ENCODE results near the gene UBE2C. TPM values are rescaled to one million over a fixed set of nuclear protein-coding genes. Genes with fewer than 3 reads are reported as not detected.

Gene UBE2C
- total and polyA plus RNA-seq, 10 donors: 3.0 to 56.4 (median 13.5) TPM

DNA sequence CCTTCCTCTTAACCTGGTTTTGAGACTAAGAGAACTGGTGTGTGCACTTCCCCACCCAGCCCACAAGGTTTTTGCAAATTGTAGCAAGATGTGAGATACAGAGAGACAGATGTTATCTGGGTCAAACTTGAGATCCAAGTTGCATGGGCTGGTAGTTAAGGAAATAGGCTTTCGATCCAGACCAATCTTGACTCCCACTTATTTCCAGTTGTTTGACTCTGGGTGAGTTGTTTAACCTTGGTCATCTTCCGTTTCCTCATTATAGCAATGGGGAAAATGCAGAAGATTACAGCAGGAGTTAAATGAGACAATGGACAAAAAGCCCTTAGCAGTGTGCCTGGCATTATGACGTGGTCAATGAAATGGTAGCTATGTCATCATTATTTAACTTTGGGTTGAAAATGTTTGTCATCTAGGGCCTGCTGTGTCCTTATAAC is 22.9 kb downstream of the UBE2C start:
- peak overlapping the region in 6 of 8 donors; percentile 86 to 93 (median 87) for H3K27ac ChIP-seq
- peak overlapping the region in 4 of 8 donors; percentile 67 to 90 (median 70) for H3K4me3 ChIP-seq
- H3K36me3 ChIP-seq: peaks cover 0 to 26% (median 7%) of the 10 kb centered on the region in 6 donors
- intact Hi-C loops (cut with DNase I; ENCODE audit: low total_unique reads): no loop called here
- DNase-seq: no peak
- H3K9me3 ChIP-seq: no peaks in the 10 kb centered on the region
- H3K27me3 ChIP-seq (replicated peaks in 1 of 7): no peaks in the 10 kb centered on the region
- no peak for TF ChIP-seq POLR2AphosphoS5 (IDR thresholded peaks at IDR 0.05)
- no peak for TF ChIP-seq POLR2A (IDR thresholded peaks at IDR 0.05)
- TF ChIP-seq, protein P1, sequence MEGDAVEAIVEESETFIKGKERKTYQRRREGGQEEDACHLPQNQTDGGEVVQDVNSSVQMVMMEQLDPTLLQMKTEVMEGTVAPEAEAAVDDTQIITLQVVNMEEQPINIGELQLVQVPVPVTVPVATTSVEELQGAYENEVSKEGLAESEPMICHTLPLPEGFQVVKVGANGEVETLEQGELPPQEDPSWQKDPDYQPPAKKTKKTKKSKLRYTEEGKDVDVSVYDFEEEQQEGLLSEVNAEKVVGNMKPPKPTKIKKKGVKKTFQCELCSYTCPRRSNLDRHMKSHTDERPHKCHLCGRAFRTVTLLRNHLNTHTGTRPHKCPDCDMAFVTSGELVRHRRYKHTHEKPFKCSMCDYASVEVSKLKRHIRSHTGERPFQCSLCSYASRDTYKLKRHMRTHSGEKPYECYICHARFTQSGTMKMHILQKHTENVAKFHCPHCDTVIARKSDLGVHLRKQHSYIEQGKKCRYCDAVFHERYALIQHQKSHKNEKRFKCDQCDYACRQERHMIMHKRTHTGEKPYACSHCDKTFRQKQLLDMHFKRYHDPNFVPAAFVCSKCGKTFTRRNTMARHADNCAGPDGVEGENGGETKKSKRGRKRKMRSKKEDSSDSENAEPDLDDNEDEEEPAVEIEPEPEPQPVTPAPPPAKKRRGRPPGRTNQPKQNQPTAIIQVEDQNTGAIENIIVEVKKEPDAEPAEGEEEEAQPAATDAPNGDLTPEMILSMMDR (IDR thresholded peaks at IDR 0.05 in 8 of 11, conservative IDR thresholded peaks at IDR 0.05 in 3 of 11): no peak
- 46 to 61% (median 55%) methylated on average over 3 of the region's 3 CpGs for WGBS, 5 donors
- peaks cover 19 to 71% (median 48%) of the 10 kb centered on the region in 6 donors for H3K4me1 ChIP-seq

DNA sequence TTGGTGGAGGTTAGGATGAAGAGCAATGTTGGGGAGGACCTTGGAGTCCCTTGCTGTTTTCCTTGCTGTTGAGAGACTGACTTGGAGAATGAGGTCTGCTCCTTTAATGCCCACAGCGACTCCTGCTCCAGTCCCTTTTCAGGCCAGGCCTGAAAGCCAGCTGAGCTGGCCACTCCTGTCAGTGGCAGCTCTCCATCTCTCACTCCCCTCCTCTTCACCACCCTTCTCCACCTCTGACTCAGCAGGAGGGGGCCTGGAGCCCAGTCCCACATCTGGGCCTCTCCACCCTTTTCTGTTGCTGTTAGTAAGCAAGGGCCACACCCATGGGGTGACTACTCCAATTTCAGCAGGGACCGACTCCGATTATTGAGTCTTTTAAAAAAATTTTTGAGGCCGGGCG is 23.4 kb downstream of the UBE2C start:
- H3K4me3 ChIP-seq: peak overlapping the region in 2 of 8 donors; percentile 72 to 90
- WGBS, 5 donors: 81 to 98% (median 88%) methylated on average over 5 of the region's 5 CpGs
- peaks cover 0 to 31% (median 11%) of the 10 kb centered on the region in 6 donors for H3K36me3 ChIP-seq
- H3K4me1 ChIP-seq: peaks cover 19 to 73% (median 48%) of the 10 kb centered on the region in 6 donors
- no peaks in the 10 kb centered on the region for H3K9me3 ChIP-seq
- peak overlapping the region in 5 of 8 donors; percentile 86 to 93 (median 87) for H3K27ac ChIP-seq
- no peaks in the 10 kb centered on the region for H3K27me3 ChIP-seq (replicated peaks in 1 of 7)
- intact Hi-C loops (cut with DNase I; ENCODE audit: low total_unique reads): no loop called here
- DNase-seq: peak; percentile 21
- TF ChIP-seq, protein P1 (IDR thresholded peaks at IDR 0.05 in 8 of 11, conservative IDR thresholded peaks at IDR 0.05 in 3 of 11): no peak
- TF ChIP-seq POLR2A (IDR thresholded peaks at IDR 0.05) (no peak), POLR2AphosphoS5 (IDR thresholded peaks at IDR 0.05) (no peak)

DNA sequence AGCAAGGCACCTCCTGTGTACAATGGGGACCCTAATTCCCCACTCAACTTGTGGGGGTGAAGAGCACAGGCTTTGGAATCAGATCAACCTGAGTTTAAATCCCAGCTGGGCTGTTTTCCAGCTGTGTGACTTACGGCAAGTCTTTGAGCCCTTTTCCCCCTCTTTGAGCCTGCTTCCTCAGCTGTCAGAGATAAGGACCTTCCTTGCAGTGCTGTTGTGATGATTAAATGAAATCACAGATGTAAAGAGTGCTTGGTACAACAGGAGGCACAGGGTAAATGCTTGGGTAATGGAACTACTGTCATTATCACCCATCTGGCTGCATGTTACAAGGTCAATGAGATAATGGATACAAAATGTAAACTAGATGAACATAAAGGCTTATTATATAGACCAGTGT is 24.4 kb downstream of the UBE2C start:
- intact Hi-C loops (cut with DNase I; ENCODE audit: low total_unique reads): no loop called here

DNA sequence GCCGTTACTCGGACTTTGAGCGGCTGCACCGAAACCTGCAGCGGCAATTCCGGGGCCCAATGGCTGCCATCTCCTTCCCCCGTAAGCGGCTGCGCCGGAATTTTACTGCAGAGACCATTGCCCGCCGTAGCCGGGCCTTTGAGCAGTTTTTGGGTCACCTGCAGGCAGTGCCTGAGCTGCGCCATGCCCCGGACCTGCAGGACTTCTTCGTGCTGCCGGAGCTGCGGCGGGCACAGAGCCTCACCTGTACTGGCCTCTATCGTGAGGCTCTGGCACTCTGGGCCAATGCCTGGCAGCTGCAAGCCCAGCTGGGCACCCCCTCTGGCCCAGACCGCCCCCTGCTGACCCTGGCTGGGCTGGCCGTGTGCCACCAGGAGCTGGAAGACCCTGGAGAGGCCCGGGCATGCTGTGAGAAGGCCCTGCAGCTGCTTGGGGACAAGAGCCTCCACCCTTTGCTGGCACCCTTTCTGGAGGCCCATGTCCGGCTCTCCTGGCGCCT is 28.3 kb downstream of the UBE2C start:
- H3K36me3 ChIP-seq: peaks cover 3 to 80% (median 45%) of the 10 kb centered on the region in 6 donors
- no peaks in the 10 kb centered on the region for H3K27me3 ChIP-seq (replicated peaks in 1 of 7)
- no peak overlapping the region for H3K4me3 ChIP-seq
- DNase-seq: no peak
- no peak overlapping the region for H3K27ac ChIP-seq
- no peaks in the 10 kb centered on the region for H3K9me3 ChIP-seq
- peaks cover 10 to 57% (median 27%) of the 10 kb centered on the region in 6 donors for H3K4me1 ChIP-seq
- intact Hi-C loops (cut with DNase I; ENCODE audit: low total_unique reads): no loop called here
- WGBS, 5 donors: 93 to 97% (median 94%) methylated on average over 14 to 25 of the region's 25 CpGs
- TF ChIP-seq, protein P1 (IDR thresholded peaks at IDR 0.05 in 8 of 11, conservative IDR thresholded peaks at IDR 0.05 in 3 of 11): no peak
- TF ChIP-seq POLR2AphosphoS5 (IDR thresholded peaks at IDR 0.05): peak in 1 of 3 donors; percentile 51

More for the DNA sequence above, 24.4 kb downstream of the UBE2C start:
- H3K4me3 ChIP-seq: peak overlapping the region in 1 of 8 donors; percentile 11
- H3K4me1 ChIP-seq: peaks cover 23 to 76% (median 50%) of the 10 kb centered on the region in 6 donors
- peak overlapping the region in 2 of 8 donors; percentile 23 to 54 for H3K27ac ChIP-seq
- H3K9me3 ChIP-seq: no peaks in the 10 kb centered on the region
- TF ChIP-seq, protein P1 (IDR thresholded peaks at IDR 0.05 in 8 of 11, conservative IDR thresholded peaks at IDR 0.05 in 3 of 11): no peak
- TF ChIP-seq POLR2AphosphoS5 (IDR thresholded peaks at IDR 0.05): no peak
- peaks cover 3 to 41% (median 17%) of the 10 kb centered on the region in 6 donors for H3K36me3 ChIP-seq
- no peaks in the 10 kb centered on the region for H3K27me3 ChIP-seq (replicated peaks in 1 of 7)
- 40 to 83% (median 68%) methylated on average over 1 of the region's 1 CpG for WGBS, 5 donors
- no peak for DNase-seq
